Adrenal gland (tissue), 5 donors: ENCODE results near the gene KIAA0930.
A peak's percentile ranks its signal among the peaks of the same experiment; 100 is the strongest.

Experiments
- POLR2A ChIP-seq, 2 donors: fragments of 450-650 bp; IDR thresholded peaks; one replicate each; pipeline ENCODE4 v1.6.1; 2017; ENCODE audit warnings: antibody characterized with exemption in 2 of 2, mild to moderate bottlenecking in 2 of 2, moderate library complexity in 1 of 2
- TF ChIP-seq, protein P1 (sequence below), 6 experiments: fragments of 450-650 bp in 4 of 6; fragments of 200-600 bp in 2 of 6; sonication (generic) in 1 of 6; IDR thresholded peaks; 1 replicate in 5 of 6; 2 replicates in 1 of 6; pipeline versions ENCODE4 v1.5.1 to v1.8.0; 2016 to 2021; ENCODE audit warnings: antibody characterized with exemption in 6 of 6, mild to moderate bottlenecking in 2 of 6, moderate library complexity in 1 of 6
- donor health status: DM: no; HTN: no; CAD: no.

- TF ChIP-seq, protein P1, sequence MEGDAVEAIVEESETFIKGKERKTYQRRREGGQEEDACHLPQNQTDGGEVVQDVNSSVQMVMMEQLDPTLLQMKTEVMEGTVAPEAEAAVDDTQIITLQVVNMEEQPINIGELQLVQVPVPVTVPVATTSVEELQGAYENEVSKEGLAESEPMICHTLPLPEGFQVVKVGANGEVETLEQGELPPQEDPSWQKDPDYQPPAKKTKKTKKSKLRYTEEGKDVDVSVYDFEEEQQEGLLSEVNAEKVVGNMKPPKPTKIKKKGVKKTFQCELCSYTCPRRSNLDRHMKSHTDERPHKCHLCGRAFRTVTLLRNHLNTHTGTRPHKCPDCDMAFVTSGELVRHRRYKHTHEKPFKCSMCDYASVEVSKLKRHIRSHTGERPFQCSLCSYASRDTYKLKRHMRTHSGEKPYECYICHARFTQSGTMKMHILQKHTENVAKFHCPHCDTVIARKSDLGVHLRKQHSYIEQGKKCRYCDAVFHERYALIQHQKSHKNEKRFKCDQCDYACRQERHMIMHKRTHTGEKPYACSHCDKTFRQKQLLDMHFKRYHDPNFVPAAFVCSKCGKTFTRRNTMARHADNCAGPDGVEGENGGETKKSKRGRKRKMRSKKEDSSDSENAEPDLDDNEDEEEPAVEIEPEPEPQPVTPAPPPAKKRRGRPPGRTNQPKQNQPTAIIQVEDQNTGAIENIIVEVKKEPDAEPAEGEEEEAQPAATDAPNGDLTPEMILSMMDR (IDR thresholded peaks at IDR 0.05) = peak; percentile 70 to 93 (median 88)
- TF ChIP-seq POLR2A (IDR thresholded peaks at IDR 0.05) = no peak
Observed at GRCh38 chr22:45263463-45264269, 23.0 kb upstream of the KIAA0930 start.
